GM18868 (cell line): ENCODE data around the gene PNMA1.

Experiments used
- ATAC-seq: cut with Tn5 transposase; IDR thresholded peaks from one replicate; pipeline ENCODE4 v1.9.1; 2021; ENCODE audit warnings: mild to moderate bottlenecking, moderate library complexity; ENCODE audit not compliant: unreplicated experiment

The PNMA1 gene

GRCh38 chr14:73739174-73739898, 25.2 kb upstream of the PNMA1 start:
- no peak for ATAC-seq

GRCh38 chr14:73738518-73739173, 24.5 kb upstream of the PNMA1 start:
- no peak for ATAC-seq

GRCh38 chr14:73736842-73737241, 22.7 kb upstream of the PNMA1 start:
- no peak for ATAC-seq

- ATAC-seq: no peak
These were observed 17.8 kb upstream of the PNMA1 start for GRCh38 chr14:73732006-73732405.

- no peak for ATAC-seq
These were observed 16.9 kb upstream of the PNMA1 start for GRCh38 chr14:73731111-73731510.

GRCh38 chr14:73729556-73730265, 15.5 kb upstream of the PNMA1 start:
- ATAC-seq: no peak

- no peak for ATAC-seq
These were observed 14.6 kb upstream of the PNMA1 start for GRCh38 chr14:73728717-73729330.

- ATAC-seq: no peak
These were observed 13.0 kb upstream of the PNMA1 start for GRCh38 chr14:73727166-73727565.

- ATAC-seq: no peak
These were observed 12.1 kb upstream of the PNMA1 start for GRCh38 chr14:73726025-73726961.

- no peak for ATAC-seq
These were observed 11.2 kb upstream of the PNMA1 start for GRCh38 chr14:73725116-73726024.

- ATAC-seq: no peak
These were observed 10.5 kb upstream of the PNMA1 start for GRCh38 chr14:73724696-73725095.

GRCh38 chr14:73723797-73724661, 9.8 kb upstream of the PNMA1 start:
- no peak for ATAC-seq

- no peak for ATAC-seq
These were observed 9.2 kb upstream of the PNMA1 start for GRCh38 chr14:73723406-73723796.

GRCh38 chr14:73722581-73722980, 8.4 kb upstream of the PNMA1 start:
- no peak for ATAC-seq

GRCh38 chr14:73721101-73721821, 7.1 kb upstream of the PNMA1 start:
- ATAC-seq: no peak

GRCh38 chr14:73720636-73721035, 6.5 kb upstream of the PNMA1 start:
- no peak for ATAC-seq

- no peak for ATAC-seq
These were observed 5.6 kb upstream of the PNMA1 start for GRCh38 chr14:73719791-73720190.

- no peak for ATAC-seq
These were observed 5.2 kb upstream of the PNMA1 start for GRCh38 chr14:73719361-73719760.
